ENCODE results near the gene ORAI3. TPM values are rescaled to one million over a fixed set of nuclear protein-coding genes. Genes with fewer than 3 reads are reported as not detected.
A peak's percentile ranks its signal among the peaks of the same experiment; 100 is the strongest.

Gene ORAI3
- total and polyA plus RNA-seq, 2 of the 13 experiments (the other 11 are each of a cell fraction or from before 2014, with no cell fraction given): 11.4 to 32.0 TPM

- 0 out of 2 replicates have a peak, but pooled peaks have one; percentile 47 for TF ChIP-seq TRAFD1 (CRISPR knock-in tag; IDR thresholded peaks at IDR 0.05; ENCODE audit: borderline replicate concordance)
- TF ChIP-seq ZNF280D (CRISPR knock-in tag; IDR thresholded peaks at IDR 0.05): 0 out of 2 replicates have a peak, but pooled peaks have one; percentile 17
- TF ChIP-seq ZNF460 (CRISPR knock-in tag; IDR thresholded peaks at IDR 0.05; ENCODE audit: borderline replicate concordance): no peak
- TF ChIP-seq PLRG1 (conservative IDR thresholded peaks at IDR 0.05): no peak
- TF ChIP-seq RFXAP (CRISPR knock-in tag; IDR thresholded peaks at IDR 0.05; ENCODE audit: borderline replicate concordance): no peak
- peak; percentile 45; the same call in 1 of the 2 replicates for TF ChIP-seq ARID4A (CRISPR knock-in tag; IDR thresholded peaks at IDR 0.05; ENCODE audit: borderline replicate concordance)
- TF ChIP-seq ZMAT5 (CRISPR knock-in tag; IDR thresholded peaks at IDR 0.05; ENCODE audit: borderline replicate concordance, low read depth): no peak
- TF ChIP-seq SETDB1 (CRISPR knock-in tag; IDR thresholded peaks at IDR 0.05; ENCODE audit: borderline replicate concordance): no peak
- TF ChIP-seq ZNF749 (CRISPR knock-in tag; IDR thresholded peaks at IDR 0.05; ENCODE audit: borderline replicate concordance): no peak
- TF ChIP-seq CBX5 (CRISPR knock-in tag; IDR thresholded peaks at IDR 0.05; ENCODE audit: borderline replicate concordance): no peak
- 0 out of 2 replicates have a peak, but pooled peaks have one; percentile 39 for TF ChIP-seq ISL2 (CRISPR knock-in tag; IDR thresholded peaks at IDR 0.05)
- no peak for TF ChIP-seq ZBTB25 (CRISPR knock-in tag; IDR thresholded peaks at IDR 0.05)
- peak; percentile 88 for TF ChIP-seq ZFY (CRISPR knock-in tag; IDR thresholded peaks at IDR 0.05)
- TF ChIP-seq MZF1 (CRISPR knock-in tag; IDR thresholded peaks at IDR 0.05; ENCODE audit: borderline replicate concordance): no peak; the same call in 1 of the 2 replicates
- peak; percentile 71 for TF ChIP-seq YEATS4 (CRISPR knock-in tag; IDR thresholded peaks at IDR 0.05; ENCODE audit: borderline replicate concordance)
- TF ChIP-seq ZNF224 (CRISPR knock-in tag; IDR thresholded peaks at IDR 0.05): no peak
Observed at GRCh38 chr16:30948667-30949649, at the start of gene ORAI3 (continued).
